HG02588 (cell line): ENCODE measurements around the gene SS18L1.

Source experiments
- ATAC-seq: cut with Tn5 transposase; IDR thresholded peaks from one replicate; pipeline ENCODE4 v1.9.1; 2021; ENCODE audit warnings: mild to moderate bottlenecking, moderate library complexity; ENCODE audit not compliant: unreplicated experiment

SS18L1 gene

GRCh38 chr20:62119591-62120364 lies 23.8 kb upstream of the SS18L1 start:
- ATAC-seq = no peak

GRCh38 chr20:62120365-62120762 lies 23.2 kb upstream of the SS18L1 start:
- no peak for ATAC-seq

GRCh38 chr20:62120990-62121775 lies 22.4 kb upstream of the SS18L1 start:
- peak; percentile 13 for ATAC-seq

GRCh38 chr20:62121776-62122653 lies 21.6 kb upstream of the SS18L1 start, which contains the start of gene LSM14B:
Gene LSM14B (plus strand): TSS chr20:62122475. CDS start chr20:62122667, 192 bp downstream.
- ATAC-seq = peak; percentile 74

- peak; percentile 18 for ATAC-seq
These were observed 20.7 kb upstream of the SS18L1 start for GRCh38 chr20:62122654-62123449.

GRCh38 chr20:62123450-62124118 lies 20.0 kb upstream of the SS18L1 start:
- no peak for ATAC-seq

GRCh38 chr20:62126141-62126540 lies 17.4 kb upstream of the SS18L1 start:
- no peak for ATAC-seq

- ATAC-seq = no peak
These were observed 15.8 kb upstream of the SS18L1 start for GRCh38 chr20:62127799-62128198.

GRCh38 chr20:62128502-62128901 lies 15.1 kb upstream of the SS18L1 start:
- ATAC-seq = no peak

GRCh38 chr20:62129731-62130531 lies 13.6 kb upstream of the SS18L1 start:
- no peak for ATAC-seq

GRCh38 chr20:62131560-62132320 lies 11.8 kb upstream of the SS18L1 start:
- ATAC-seq = no peak

GRCh38 chr20:62132421-62132820 lies 11.1 kb upstream of the SS18L1 start:
- no peak for ATAC-seq

- no peak for ATAC-seq
These were observed 10.3 kb upstream of the SS18L1 start for GRCh38 chr20:62133051-62133845.

GRCh38 chr20:62133864-62134263 lies 9.7 kb upstream of the SS18L1 start:
- ATAC-seq = no peak

GRCh38 chr20:62134735-62135231 lies 8.8 kb upstream of the SS18L1 start:
- no peak for ATAC-seq

GRCh38 chr20:62135573-62136266 lies 7.8 kb upstream of the SS18L1 start:
- no peak for ATAC-seq
